ENCODE data around the gene CORO7. TPM values are rescaled to one million over a fixed set of nuclear protein-coding genes. Genes with fewer than 3 reads are reported as not detected.

CORO7 gene
- total and polyA plus RNA-seq, 10 donors, result 29.7 to 177 (median 117) TPM

DNA sequence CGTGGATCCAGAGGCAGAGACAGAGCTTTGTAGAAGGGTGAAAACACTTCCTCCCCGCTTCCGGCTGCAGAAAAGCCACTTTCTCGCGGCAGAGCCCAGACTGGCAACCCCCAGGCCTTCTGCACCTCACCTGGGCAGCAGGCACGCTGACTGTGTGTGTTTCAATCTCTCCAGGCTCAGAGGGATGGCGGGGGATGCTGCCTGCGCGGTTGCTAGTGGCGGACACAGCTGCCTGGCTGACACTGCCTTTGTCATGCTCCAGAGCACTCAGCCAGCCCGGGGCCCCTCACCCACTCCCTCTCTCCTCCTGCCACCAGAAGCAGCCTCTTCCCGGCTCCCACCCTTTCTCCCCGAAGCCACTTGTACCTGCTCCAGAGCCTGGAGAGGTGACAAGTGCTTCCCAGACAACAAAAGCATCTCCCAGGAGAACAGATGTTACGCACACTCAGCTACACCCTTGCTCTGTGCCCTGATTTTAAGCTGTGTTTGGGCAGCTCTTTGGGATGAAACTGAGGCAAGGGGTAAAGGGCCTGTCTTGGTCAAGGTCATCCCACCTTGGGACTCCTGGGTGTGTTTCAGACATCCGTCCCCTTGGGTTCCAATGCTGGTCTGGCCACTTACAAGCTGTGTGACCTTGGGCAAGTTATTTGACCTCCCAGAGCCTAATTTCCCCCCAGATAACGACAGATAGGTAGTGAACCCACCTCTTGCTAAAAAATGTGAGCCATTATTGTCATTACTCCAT is 109.8 kb downstream of the CORO7 start:
- intact Hi-C loops (cut with DNase I; ENCODE audit: low total_unique reads), result no loop called here
- H3K4me3 ChIP-seq, result peak overlapping the region; percentile 48 to 76 (median 53)
- peak overlapping the region; percentile 77 to 93 (median 87) for H3K27ac ChIP-seq
- peaks cover 7 to 58% (median 23%) of the 10 kb centered on the region in 6 donors for H3K4me1 ChIP-seq
- no peaks in the 10 kb centered on the region for H3K9me3 ChIP-seq
- 33 to 56% (median 48%) methylated on average over 5 to 16 of the region's 16 CpGs for WGBS, 5 donors
- no peaks in the 10 kb centered on the region for H3K27me3 ChIP-seq (replicated peaks in 1 of 7)
- DNase-seq, result peak; percentile 81
- H3K36me3 ChIP-seq, result peaks cover 0 to 8% (median 0%) of the 10 kb centered on the region in 6 donors
- TF ChIP-seq, protein P1, sequence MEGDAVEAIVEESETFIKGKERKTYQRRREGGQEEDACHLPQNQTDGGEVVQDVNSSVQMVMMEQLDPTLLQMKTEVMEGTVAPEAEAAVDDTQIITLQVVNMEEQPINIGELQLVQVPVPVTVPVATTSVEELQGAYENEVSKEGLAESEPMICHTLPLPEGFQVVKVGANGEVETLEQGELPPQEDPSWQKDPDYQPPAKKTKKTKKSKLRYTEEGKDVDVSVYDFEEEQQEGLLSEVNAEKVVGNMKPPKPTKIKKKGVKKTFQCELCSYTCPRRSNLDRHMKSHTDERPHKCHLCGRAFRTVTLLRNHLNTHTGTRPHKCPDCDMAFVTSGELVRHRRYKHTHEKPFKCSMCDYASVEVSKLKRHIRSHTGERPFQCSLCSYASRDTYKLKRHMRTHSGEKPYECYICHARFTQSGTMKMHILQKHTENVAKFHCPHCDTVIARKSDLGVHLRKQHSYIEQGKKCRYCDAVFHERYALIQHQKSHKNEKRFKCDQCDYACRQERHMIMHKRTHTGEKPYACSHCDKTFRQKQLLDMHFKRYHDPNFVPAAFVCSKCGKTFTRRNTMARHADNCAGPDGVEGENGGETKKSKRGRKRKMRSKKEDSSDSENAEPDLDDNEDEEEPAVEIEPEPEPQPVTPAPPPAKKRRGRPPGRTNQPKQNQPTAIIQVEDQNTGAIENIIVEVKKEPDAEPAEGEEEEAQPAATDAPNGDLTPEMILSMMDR (IDR thresholded peaks at IDR 0.05 in 8 of 11, conservative IDR thresholded peaks at IDR 0.05 in 3 of 11), result no peak
- TF ChIP-seq POLR2AphosphoS5 (IDR thresholded peaks at IDR 0.05), result peak in 1 of 3 donors; percentile 25

Small RNAs within 50 kb of the gene (small RNA-seq; reads per million reads assigned to genes)
- gene AC012676.2, result 0 reads per million in 4 donors

Other genes starting within 250 kb of the CORO7 start
- gene SRL, start 174.5 kb downstream of the CORO7 start, total RNA-seq, result 1 to 10 TPM; 2.1 to 5.8 (median 3.8) TPM
- 1 to 10 TPM in 1 of 3 donors, under 1 TPM in 2; 0.57 to 1.8 (median 0.62) TPM for gene SRL, start 174.5 kb downstream of the CORO7 start, polyA plus RNA-seq
- 10 to 100 TPM in 4 of 7 donors, 1 to 10 TPM in 3; 8.5 to 14.9 (median 11.0) TPM for gene TFAP4, start 143.6 kb downstream of the CORO7 start, total RNA-seq
- 10 to 100 TPM in 2 of 3 donors, 1 to 10 TPM in 1; 7.6 to 14.2 (median 11.5) TPM for gene TFAP4, start 143.6 kb downstream of the CORO7 start, polyA plus RNA-seq
- 1 to 10 TPM; 1.8 to 8.4 (median 4.8) TPM for gene GLIS2, start 100.5 kb downstream of the CORO7 start, total RNA-seq
- 1 to 10 TPM in 2 of 3 donors, under 1 TPM in 1; 0.89 to 2.5 (median 2.0) TPM for gene GLIS2, start 100.5 kb downstream of the CORO7 start, polyA plus RNA-seq
- 10 to 100 TPM; 26.7 to 45.9 (median 30.1) TPM for gene PAM16, start 65.3 kb downstream of the CORO7 start, total RNA-seq
- 10 to 100 TPM; 65.5 to 88.8 (median 84.8) TPM for gene PAM16, start 65.3 kb downstream of the CORO7 start, polyA plus RNA-seq
- gene VASN, start 44.7 kb downstream of the CORO7 start, total RNA-seq, result 10 to 100 TPM in 5 of 7 donors, 1 to 10 TPM in 2; 7.4 to 24.9 (median 15.6) TPM
- gene VASN, start 44.7 kb downstream of the CORO7 start, polyA plus RNA-seq, result 1 to 10 TPM; 2.0 to 6.3 (median 5.2) TPM
- 10 to 100 TPM; 30.0 to 47.6 (median 35.5) TPM for gene DNAJA3, start 9.3 kb upstream of the CORO7 start, total RNA-seq
- gene DNAJA3, start 9.3 kb upstream of the CORO7 start, polyA plus RNA-seq, result 10 to 100 TPM; 16.9 to 36.7 (median 20.7) TPM
- 10 to 100 TPM; 26.3 to 49.0 (median 40.6) TPM for gene NMRAL1, start 58.0 kb upstream of the CORO7 start, total RNA-seq
- 10 to 100 TPM; 40.1 to 58.6 (median 44.9) TPM for gene NMRAL1, start 58.0 kb upstream of the CORO7 start, polyA plus RNA-seq
- gene HMOX2, start 59.8 kb upstream of the CORO7 start, total RNA-seq, result 10 to 100 TPM; 34.6 to 73.8 (median 59.0) TPM
- 10 to 100 TPM; 26.6 to 48.0 (median 44.0) TPM for gene HMOX2, start 59.8 kb upstream of the CORO7 start, polyA plus RNA-seq
- gene CDIP1, start 122.2 kb upstream of the CORO7 start, total RNA-seq, result 10 to 100 TPM; 17.8 to 26.9 (median 21.8) TPM
- gene CDIP1, start 122.2 kb upstream of the CORO7 start, polyA plus RNA-seq, result 10 to 100 TPM in 2 of 3 donors, 1 to 10 TPM in 1; 9.6 to 13.8 (median 12.1) TPM
- gene C16orf96, start 139.7 kb upstream of the CORO7 start, total RNA-seq, result under 1 TPM; 0.17 to 0.33 (median 0.23) TPM
- under 1 TPM; 0.06 to 0.07 (median 0.06) TPM for gene C16orf96, start 139.7 kb upstream of the CORO7 start, polyA plus RNA-seq
- gene UBALD1, start 198.3 kb upstream of the CORO7 start, total RNA-seq, result 10 to 100 TPM; 10.0 to 29.2 (median 20.2) TPM
- gene UBALD1, start 198.3 kb upstream of the CORO7 start, polyA plus RNA-seq, result 10 to 100 TPM; 12.6 to 33.6 (median 13.6) TPM
- gene MGRN1, start 208.2 kb upstream of the CORO7 start, total RNA-seq, result 100 to 1,000 TPM in 1 of 7 donors, 10 to 100 TPM in 6; 65.6 to 132 (median 83.6) TPM
- gene MGRN1, start 208.2 kb upstream of the CORO7 start, polyA plus RNA-seq, result 10 to 100 TPM in 1 of 3 donors, 1 to 10 TPM in 2; 7.6 to 26.9 (median 8.8) TPM